ENCODE measurements around the gene UBFD1.
"Not testable (repeated sequence)": the region's sequence is repeated elsewhere in the genome, so short reads cannot be mapped to it uniquely, and the experiment has no call there.

UBFD1 gene

GRCh38 chr16:23570992-23571632 is 13.6 kb downstream of the UBFD1 start:
- no peak for DNase-seq

- DNase-seq, result no peak
These were observed 14.4 kb downstream of the UBFD1 start for GRCh38 chr16:23571895-23572294.

GRCh38 chr16:23572394-23572793 is 14.9 kb downstream of the UBFD1 start:
- DNase-seq, result no peak

- DNase-seq, result no peak
These were observed 16.3 kb downstream of the UBFD1 start for GRCh38 chr16:23573817-23574216.

- DNase-seq, result no peak
These were observed 18.3 kb downstream of the UBFD1 start for GRCh38 chr16:23575834-23576233.

GRCh38 chr16:23577493-23577892 is 20.0 kb downstream of the UBFD1 start:
- DNase-seq, result no peak

- DNase-seq, result no peak
These were observed 20.7 kb downstream of the UBFD1 start for GRCh38 chr16:23578101-23578830.

- DNase-seq, result no peak
These were observed 21.8 kb downstream of the UBFD1 start for GRCh38 chr16:23579371-23579770.

- DNase-seq, result no peak
These were observed 22.9 kb downstream of the UBFD1 start for GRCh38 chr16:23580391-23580790.

GRCh38 chr16:23581764-23582163 is 24.2 kb downstream of the UBFD1 start:
- DNase-seq, result no peak

- not testable (repeated sequence) for DNase-seq
These were observed 25.7 kb downstream of the UBFD1 start for GRCh38 chr16:23583271-23583670.

GRCh38 chr16:23584186-23585076 is 26.9 kb downstream of the UBFD1 start:
- no peak for DNase-seq

GRCh38 chr16:23587726-23588125 is 30.2 kb downstream of the UBFD1 start:
- DNase-seq, result no peak

GRCh38 chr16:23590181-23590580 is 32.7 kb downstream of the UBFD1 start:
- DNase-seq, result no peak

- DNase-seq, result no peak
These were observed 36.7 kb downstream of the UBFD1 start for GRCh38 chr16:23594186-23594585.

GRCh38 chr16:23595246-23595950 is 37.9 kb downstream of the UBFD1 start:
- DNase-seq, result no peak

- peak; percentile 76 for DNase-seq
These were observed 38.6 kb downstream of the UBFD1 start, which contains the start of gene NDUFAB1 for GRCh38 chr16:23595951-23596720. Gene NDUFAB1, minus strand, starts transcription at chr16:23596316. Its CDS starts 26 bp downstream, at chr16:23596290.

GRCh38 chr16:23597003-23597756 is 39.7 kb downstream of the UBFD1 start:
- peak; percentile 1 for DNase-seq

- no peak for DNase-seq
These were observed 50.2 kb downstream of the UBFD1 start for GRCh38 chr16:23607726-23608125.

- no peak for DNase-seq
These were observed 50.7 kb downstream of the UBFD1 start for GRCh38 chr16:23608194-23608593.

- DNase-seq, result no peak
These were observed 52.4 kb downstream of the UBFD1 start for GRCh38 chr16:23609929-23610328.
